ENCODE results near the gene ANXA7.
"Not testable (repeated sequence)": the region's sequence is repeated elsewhere in the genome, so short reads cannot be mapped to it uniquely, and the experiment has no call there.

Gene ANXA7

GRCh38 chr10:73408061-73408460 lies 5.8 kb downstream of the ANXA7 start:
- peak; percentile 55 for DNase-seq (ENCODE audit: low read depth)

GRCh38 chr10:73407495-73407894 lies 6.4 kb downstream of the ANXA7 start:
- no peak for DNase-seq (ENCODE audit: low read depth)

- no peak for DNase-seq (ENCODE audit: low read depth)
Observed at GRCh38 chr10:73406846-73407245, 7.0 kb downstream of the ANXA7 start.

DNA sequence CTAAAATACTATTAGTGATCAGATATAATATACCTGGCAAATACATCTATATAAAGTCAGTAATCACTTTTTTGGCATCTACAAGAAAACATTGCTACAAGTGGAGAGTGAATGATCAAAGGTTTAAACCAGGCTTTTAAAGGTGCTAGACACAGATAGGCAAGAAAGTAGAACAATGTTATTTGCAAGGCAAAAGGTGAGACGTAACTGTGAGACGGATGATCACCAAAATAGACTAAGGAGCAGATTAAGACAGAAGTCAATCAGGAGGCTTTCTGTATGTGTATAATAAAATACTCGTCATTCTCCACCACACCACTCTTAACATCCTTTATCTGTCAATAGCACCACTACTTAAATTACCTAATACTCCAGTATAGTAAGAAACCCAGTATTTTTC lies 8.3 kb downstream of the ANXA7 start:
- no peak for DNase-seq (ENCODE audit: low read depth)

- DNase-seq (ENCODE audit: low read depth), result no peak
Observed at GRCh38 chr10:73404690-73405089, 9.2 kb downstream of the ANXA7 start.

GRCh38 chr10:73401636-73402035 lies 12.2 kb downstream of the ANXA7 start:
- no peak for DNase-seq (ENCODE audit: low read depth)

DNA sequence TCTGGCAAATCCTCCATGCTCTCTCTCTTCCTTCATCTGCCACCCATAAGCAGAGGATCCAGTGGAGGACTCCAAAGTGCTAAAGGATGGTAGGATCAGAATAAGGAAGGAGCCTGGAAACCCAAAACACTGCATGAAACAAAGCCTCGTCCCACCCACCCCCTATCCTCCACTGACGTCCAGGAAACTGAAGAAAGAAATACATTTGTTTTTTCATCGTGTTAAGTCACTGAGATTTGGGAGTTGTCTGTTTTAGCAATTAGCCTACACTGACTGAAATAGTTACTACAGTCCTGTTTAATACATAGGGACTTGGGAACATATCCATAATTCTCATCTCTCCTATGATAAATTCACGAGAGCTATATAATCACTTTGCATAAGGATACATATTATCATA lies 14.8 kb downstream of the ANXA7 start:
- DNase-seq (ENCODE audit: low read depth), result no peak

DNA sequence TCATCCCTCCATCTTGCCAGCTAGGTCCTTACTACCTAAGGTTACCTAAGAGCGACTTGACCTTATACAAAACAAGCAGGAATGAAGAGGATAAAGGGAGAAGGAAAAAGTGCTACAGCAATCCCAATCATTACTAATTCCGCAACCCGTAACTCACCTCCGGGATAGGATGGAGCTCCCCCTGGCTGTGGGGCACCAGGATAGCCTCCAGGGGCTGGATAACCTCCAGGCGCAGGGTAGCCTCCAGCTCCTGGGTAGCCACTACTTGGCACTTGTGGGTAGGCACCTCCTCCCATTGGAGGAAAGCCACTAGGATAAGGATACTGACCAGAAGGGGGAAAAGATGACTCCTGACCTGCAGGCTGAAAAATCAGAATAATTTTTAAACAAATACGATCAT lies 15.8 kb downstream of the ANXA7 start:
- no peak for DNase-seq (ENCODE audit: low read depth)

GRCh38 chr10:73394325-73394724 lies 19.5 kb downstream of the ANXA7 start:
- not testable (repeated sequence) for DNase-seq (ENCODE audit: low read depth)

DNA sequence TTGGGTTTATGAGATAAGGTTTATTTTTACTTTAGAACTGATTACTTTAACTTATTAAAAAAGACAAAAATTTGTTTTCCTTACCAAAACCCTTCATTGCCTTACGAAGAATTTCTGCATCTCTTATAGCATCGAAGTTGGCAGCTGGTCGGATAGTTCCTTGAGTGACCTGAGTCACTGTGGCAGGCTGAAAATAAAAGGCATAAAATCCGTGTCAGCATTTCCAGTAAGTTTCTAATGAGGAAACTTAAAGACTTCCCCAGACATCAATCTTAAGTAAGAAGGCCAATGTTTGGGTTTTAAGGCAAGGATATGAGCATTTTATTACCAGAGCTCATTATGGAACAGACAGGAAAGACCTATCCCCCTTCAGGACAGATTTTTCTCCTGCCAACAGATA lies 25.6 kb downstream of the ANXA7 start:
- no peak for DNase-seq (ENCODE audit: low read depth)

DNA sequence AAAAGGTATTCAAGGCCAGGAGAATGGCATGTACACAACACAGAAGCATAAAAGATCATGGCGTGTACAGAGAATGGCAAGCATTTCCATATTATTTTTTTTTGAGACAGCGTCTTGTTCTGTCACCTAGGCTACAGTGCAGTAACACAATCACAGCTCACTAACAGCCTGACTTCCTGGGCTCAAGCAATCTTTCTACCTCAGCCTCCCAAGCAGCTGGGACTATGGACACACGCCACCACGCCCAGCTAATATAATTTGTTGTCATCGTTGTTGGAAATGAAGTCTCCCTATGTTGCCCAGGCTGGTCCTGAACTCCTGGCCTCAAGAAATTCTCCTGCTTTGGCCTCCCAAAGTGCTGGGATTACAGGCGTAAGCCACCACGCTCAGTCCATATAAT lies 27.3 kb downstream of the ANXA7 start:
- no peak for DNase-seq (ENCODE audit: low read depth)

GRCh38 chr10:73379064-73379748 lies 34.7 kb downstream of the ANXA7 start:
- no peak for DNase-seq (ENCODE audit: low read depth)

- no peak for DNase-seq (ENCODE audit: low read depth)
Observed at GRCh38 chr10:73376679-73377078, 37.2 kb downstream of the ANXA7 start.

DNA sequence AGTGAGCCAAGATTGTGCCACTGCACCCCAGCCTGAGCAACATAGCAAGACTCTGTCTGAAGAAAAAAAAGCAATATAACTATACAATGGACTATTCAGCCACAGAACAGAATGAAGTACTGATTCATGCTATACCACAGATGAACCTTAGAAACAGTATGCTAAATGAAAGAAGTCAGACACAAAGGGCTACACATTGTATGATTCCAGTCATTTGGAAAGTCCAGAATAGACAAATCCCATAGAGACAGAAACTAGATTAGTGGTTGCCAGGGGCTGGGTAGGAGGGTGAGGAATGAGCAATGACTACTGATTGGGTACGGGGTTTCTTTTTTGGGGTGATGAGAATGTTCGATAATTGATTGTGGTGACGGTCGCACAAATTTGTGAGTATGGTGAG lies 45.6 kb downstream of the ANXA7 start:
- DNase-seq (ENCODE audit: low read depth), result no peak

- DNase-seq (ENCODE audit: low read depth), result no peak
Observed at GRCh38 chr10:73366381-73367298, 47.2 kb downstream of the ANXA7 start.

DNA sequence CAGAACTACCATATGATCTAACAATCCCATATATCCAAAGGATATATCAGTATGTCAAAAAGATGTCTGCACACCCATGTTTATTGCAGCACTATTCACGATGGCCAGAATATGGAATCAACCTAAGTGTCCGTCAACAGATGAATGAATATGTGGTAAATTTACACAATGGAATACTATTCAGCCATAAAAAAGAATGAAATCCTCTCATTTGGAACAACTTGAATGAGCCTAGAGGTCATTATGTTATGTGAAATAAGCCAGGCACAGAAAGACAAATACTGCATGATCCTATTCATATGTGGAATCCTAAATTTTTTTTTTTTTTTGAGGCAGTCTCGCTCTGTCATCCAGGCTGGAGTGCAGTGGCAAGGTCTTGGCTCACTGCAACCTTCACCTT lies 48.9 kb downstream of the ANXA7 start:
- DNase-seq (ENCODE audit: low read depth), result no peak

GRCh38 chr10:73359492-73359891 lies 54.4 kb downstream of the ANXA7 start:
- DNase-seq (ENCODE audit: low read depth), result peak; percentile 33

DNA sequence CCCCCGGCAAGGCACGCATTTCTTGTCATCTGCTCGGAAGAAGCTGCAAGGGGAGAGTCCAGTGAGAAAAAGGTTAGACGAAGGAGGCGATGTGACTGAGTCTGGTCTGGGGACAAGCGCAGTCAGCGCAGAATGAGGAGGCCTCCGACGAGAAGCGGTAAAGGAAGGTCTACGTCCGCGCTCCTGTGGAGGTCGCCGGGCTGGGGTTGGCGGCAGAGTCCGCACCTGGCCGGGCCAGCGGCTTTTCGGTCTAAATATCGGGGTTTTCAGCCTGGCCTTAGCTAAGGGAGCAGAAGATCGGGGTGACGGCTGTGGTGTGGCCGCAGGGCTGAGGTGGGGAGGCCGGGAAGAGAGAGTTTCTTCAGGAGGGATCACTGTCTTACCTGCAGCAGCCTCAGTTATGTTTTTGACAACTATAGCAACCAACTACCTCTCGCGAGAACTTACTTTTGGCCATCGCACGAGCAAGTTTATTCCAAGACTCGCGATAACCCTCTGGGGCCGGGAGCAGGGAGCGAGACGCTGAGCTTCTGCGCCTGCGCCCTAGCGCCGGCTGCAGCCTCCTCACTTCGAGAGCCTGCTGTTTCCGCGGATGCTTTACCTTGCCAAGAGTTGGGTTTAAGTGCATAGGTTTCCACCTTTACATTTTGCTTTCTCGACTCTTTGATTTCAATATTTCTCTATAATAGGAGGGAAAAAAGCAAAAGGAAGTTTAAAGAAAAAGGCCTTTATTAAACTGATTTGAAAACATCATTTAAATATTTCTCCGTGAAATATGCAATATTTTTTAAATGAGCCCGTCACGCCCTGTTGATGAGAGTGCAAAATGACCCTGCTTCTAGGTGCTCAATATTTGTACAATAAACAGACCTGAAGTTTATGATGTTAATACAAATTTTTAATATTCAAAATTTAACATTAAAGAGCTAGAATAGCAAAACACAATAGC lies 55.3 kb downstream of the ANXA7 start, which contains the start of gene CFAP70:
CFAP70 (minus strand) TSS at position 534 of the 949 bp plus-strand sequence. CDS start 4,068 bp downstream, outside the sequence.
- DNase-seq (ENCODE audit: low read depth), result peak; percentile 97

DNA sequence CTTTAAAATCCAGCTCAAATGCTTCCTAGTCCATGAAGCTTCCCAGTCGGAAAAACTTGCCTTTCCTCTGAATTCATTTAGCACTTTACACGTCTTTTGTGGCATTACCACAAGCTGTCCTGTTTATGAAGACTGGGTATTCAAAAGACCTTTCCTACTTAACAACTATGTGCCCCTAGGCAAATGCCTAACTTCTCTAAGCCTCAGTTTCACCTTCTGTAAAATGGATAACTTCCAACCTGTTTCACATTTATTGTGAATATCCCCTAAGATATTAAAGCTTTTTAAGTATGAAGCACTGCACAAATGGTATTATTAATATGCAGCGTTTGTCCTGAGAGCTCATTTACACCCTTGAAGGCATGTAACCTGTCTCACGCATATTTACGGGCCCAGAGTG lies 56.0 kb downstream of the ANXA7 start:
- DNase-seq (ENCODE audit: low read depth), result no peak

DNA sequence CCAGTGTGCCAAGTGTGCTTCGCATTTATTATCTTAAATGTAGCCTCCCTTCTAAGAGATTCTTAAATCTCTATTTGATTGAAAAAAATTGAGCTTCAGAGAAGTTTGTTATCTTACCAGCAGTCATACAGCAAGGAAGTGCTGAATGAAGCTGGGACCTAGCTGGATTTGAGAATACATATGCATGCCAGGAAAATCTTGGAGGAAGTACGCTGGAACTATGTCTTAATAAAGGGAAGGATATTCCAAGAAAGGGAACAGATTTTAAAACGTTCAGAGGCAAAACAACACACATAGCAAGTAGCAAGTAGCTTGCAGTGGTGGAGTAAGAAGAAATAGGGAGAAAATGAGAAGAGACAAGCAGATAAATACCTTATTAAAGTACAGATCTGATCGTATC lies 56.7 kb downstream of the ANXA7 start:
- no peak for DNase-seq (ENCODE audit: low read depth)

DNA sequence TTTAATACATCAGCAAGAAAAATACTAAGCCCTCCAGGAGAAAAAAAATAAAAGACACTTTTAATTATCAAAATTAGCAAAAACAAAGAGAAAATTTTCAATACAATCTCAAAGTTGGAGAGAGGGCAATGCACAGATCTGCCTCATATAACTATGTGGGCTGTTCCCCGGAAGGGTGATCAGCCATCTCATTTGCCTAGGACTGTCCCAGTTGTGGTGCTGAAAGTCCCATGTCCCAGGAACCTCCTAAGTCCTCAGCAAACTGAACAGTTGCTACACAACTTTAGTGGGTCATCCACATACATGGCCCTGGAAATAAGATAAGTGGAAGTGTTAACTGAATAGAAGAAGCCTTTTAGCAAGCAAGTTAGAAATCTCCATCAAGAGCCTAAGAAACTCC lies 69.6 kb downstream of the ANXA7 start:
- no peak for DNase-seq (ENCODE audit: low read depth)

- peak; percentile 51 for DNase-seq (ENCODE audit: low read depth)
Observed at GRCh38 chr10:73340121-73340520, 73.7 kb downstream of the ANXA7 start.
